ENCODE data around the gene OR10H4. TPM values are rescaled to one million over a fixed set of nuclear protein-coding genes. Genes with fewer than 3 reads are reported as not detected.
"Not testable (repeated sequence)": the region's sequence is repeated elsewhere in the genome, so short reads cannot be mapped to it uniquely, and the experiment has no call there.

Gene OR10H4
- total and polyA plus RNA-seq, 2 experiments from 2014 or later: not detected

GRCh38 chr19:15902254-15902653, 46.6 kb upstream of the OR10H4 start:
- no peaks in the 10 kb centered on the region for H3K27me3 ChIP-seq (ENCODE audit: insufficient read depth)
- H3K27ac ChIP-seq (ENCODE audit: low read depth): no peak overlapping the region
- Mint-ChIP-seq H3K27me3 (ENCODE audit: insufficient read depth, low read depth, poor library complexity) (peaks cover 4% of the 10 kb centered on the region), H3K4me1 (no peaks in the 10 kb centered on the region), H3K9me3 (peaks cover 92% of the 10 kb centered on the region), H3K27ac (no peak overlapping the region), H3K4me3 (no peak overlapping the region), H3K36me3 (ENCODE audit: low read depth) (peaks cover 38% of the 10 kb centered on the region)
- H3K36me3 ChIP-seq (ENCODE audit: insufficient read depth): peaks cover 6% of the 10 kb centered on the region; the same call in 1 of the 2 replicates
- H3K4me2 ChIP-seq: no peak overlapping the region
- H3K4me1 ChIP-seq (ENCODE audit: insufficient read depth): no peaks in the 10 kb centered on the region
- H3F3A ChIP-seq (replicated peaks; ENCODE audit: low read depth): no peaks in the 10 kb centered on the region
- no peaks in the 10 kb centered on the region for H4K20me1 ChIP-seq (replicated peaks; ENCODE audit: insufficient read depth)
- H2AFZ ChIP-seq: no peak overlapping the region
- DNase-seq (ENCODE audit: low spot score) (no peak), ATAC-seq (no peak)
- no peak overlapping the region for H3K4me3 ChIP-seq
- no peaks in the 10 kb centered on the region for H3K9me2 ChIP-seq (ENCODE audit: insufficient read depth)
- no peak for TF ChIP-seq POLR2AphosphoS5 (IDR thresholded peaks at IDR 0.05; ENCODE audit: low read depth)
- no peak for TF ChIP-seq CREB1 (CRISPR knock-in tag; IDR thresholded peaks at IDR 0.05; ENCODE audit: low read depth)
- TF ChIP-seq STAT1 (IDR thresholded peaks at IDR 0.05; ENCODE audit: unreplicated experiment): no peak
- TF ChIP-seq ZNF114 (CRISPR knock-in tag; IDR thresholded peaks at IDR 0.05): no peak
- no peak for TF ChIP-seq NANOG (IDR thresholded peaks at IDR 0.05; ENCODE audit: borderline replicate concordance)
- no peak for TF ChIP-seq ZNF462 (CRISPR knock-in tag; IDR thresholded peaks at IDR 0.05)
- H3K79me2 ChIP-seq (replicated peaks; ENCODE audit: insufficient read depth): no peaks in the 10 kb centered on the region

- Mint-ChIP-seq H3K9me3 (peaks cover 92% of the 10 kb centered on the region), H3K36me3 (ENCODE audit: low read depth) (peaks cover 40% of the 10 kb centered on the region)
- not testable (repeated sequence) for H3K4me3 Mint-ChIP-seq; H3K27me3 ChIP-seq (ENCODE audit: insufficient read depth); H3K4me1 Mint-ChIP-seq; H4K20me1 ChIP-seq (replicated peaks; ENCODE audit: insufficient read depth); ATAC-seq; H3K4me2 ChIP-seq; DNase-seq (ENCODE audit: low spot score); H2AFZ ChIP-seq; H3K4me1 ChIP-seq (ENCODE audit: insufficient read depth); H3K27me3 Mint-ChIP-seq (ENCODE audit: insufficient read depth, low read depth, poor library complexity); H3F3A ChIP-seq (replicated peaks; ENCODE audit: low read depth); H3K27ac ChIP-seq (ENCODE audit: low read depth); H3K4me3 ChIP-seq; H3K79me2 ChIP-seq (replicated peaks; ENCODE audit: insufficient read depth); H3K9me2 ChIP-seq (ENCODE audit: insufficient read depth); H3K27ac Mint-ChIP-seq
- peaks cover 11% of the 10 kb centered on the region; the same call in 1 of the 2 replicates for H3K36me3 ChIP-seq (ENCODE audit: insufficient read depth)
Observed at GRCh38 chr19:15902898-15903297, 45.9 kb upstream of the OR10H4 start.
